ENCODE results near the gene DLG1.

- TF ChIP-seq CTCF (IDR thresholded peaks at IDR 0.05; ENCODE audit: poor library complexity, severe bottlenecking) (no peak), TAF1 (IDR thresholded peaks at IDR 0.05; ENCODE audit: low read depth) (no peak), POLR2AphosphoS5 (IDR thresholded peaks at IDR 0.05) (no peak), EP300 (conservative IDR thresholded peaks at IDR 0.05; ENCODE audit: poor library complexity, severe bottlenecking) (no peak), REST (IDR thresholded peaks at IDR 0.05; ENCODE audit: borderline replicate concordance) (no peak), EZH2 (IDR thresholded peaks at IDR 0.05; ENCODE audit: borderline replicate concordance, insufficient read depth, low read length, poor library complexity, severe bottlenecking) (no peak), RAD21 (conservative IDR thresholded peaks at IDR 0.05) (no peak), SMC3 (conservative IDR thresholded peaks at IDR 0.05; ENCODE audit: poor library complexity) (no peak)
Observed at GRCh38 chr3:197173620-197174019, 124.8 kb downstream of the DLG1 start.

All from neural cell (in vitro differentiated cells).